ENCODE measurements around the gene SLC16A9. TPM values are rescaled to one million over a fixed set of nuclear protein-coding genes. Genes with fewer than 3 reads are reported as not detected.

The SLC16A9 gene
- polyA plus RNA-seq, 1 of the 3 experiments (the other 2 are of a cell fraction) = 4.7 TPM

GRCh38 chr10:59626523-59626869 lies 83.2 kb downstream of the SLC16A9 start:
- Histone ChIP-seq H3K4me1 (ENCODE audit: control insufficient read depth in 1 of 2, insufficient read depth in 2 of 2, low read depth in 1 of 2, low read length in 1 of 2) (peaks cover 0 to 2% of the 10 kb centered on the region in 2 experiments; a peak in 1 of 4 replicates), H3K4me2 (no peak overlapping the region), H3K27me3 (ENCODE audit: insufficient read depth) (no peaks in the 10 kb centered on the region), H3K27ac (ENCODE audit: low read depth in 2 of 2, low read length in 1 of 2) (no peak overlapping the region), H3K9ac (no peak overlapping the region), H3K4me3 (ENCODE audit: low read depth in 2 of 2, low read length in 1 of 2) (no peak overlapping the region), H3K79me2 (ENCODE audit: insufficient read depth) (no peaks in the 10 kb centered on the region), H3K9me3 (no peaks in the 10 kb centered on the region), H3K36me3 (replicated peaks in 1 of 2; ENCODE audit: control insufficient read depth in 1 of 2, insufficient read depth in 2 of 2, low read length in 1 of 2) (no peaks in the 10 kb centered on the region), H2AFZ (ENCODE audit: low read depth) (no peak overlapping the region), H3F3A (replicated peaks; ENCODE audit: insufficient read depth) (no peaks in the 10 kb centered on the region), H4K20me1 (ENCODE audit: insufficient read depth) (no peaks in the 10 kb centered on the region), H3K9me2 (no peaks in the 10 kb centered on the region)
- TF ChIP-seq CHD2 (IDR thresholded peaks at IDR 0.05; ENCODE audit: low read length, partially characterized antibody) (no peak), YY1 (IDR thresholded peaks at IDR 0.05; ENCODE audit: low read depth) (no peak), MEF2A (IDR thresholded peaks at IDR 0.05; ENCODE audit: borderline replicate concordance, low read depth) (no peak), SMC3 (IDR thresholded peaks at IDR 0.05; ENCODE audit: low read depth, low read length) (no peak), RAD21 (IDR thresholded peaks at IDR 0.05; ENCODE audit: low read length) (no peak), TCF12 (IDR thresholded peaks at IDR 0.05) (no peak), FOSL2 (IDR thresholded peaks at IDR 0.05; ENCODE audit: borderline replicate concordance, low read depth) (no peak), NFIC (IDR thresholded peaks at IDR 0.05; ENCODE audit: borderline replicate concordance) (no peak), RCOR1 (IDR thresholded peaks at IDR 0.05; ENCODE audit: low read length) (no peak), FOXJ3 (CRISPR knock-in tag; IDR thresholded peaks at IDR 0.05) (no peak), USF1 (IDR thresholded peaks at IDR 0.05; ENCODE audit: borderline replicate concordance, low read depth) (no peak), JUND (IDR thresholded peaks at IDR 0.05) (no peak), RFX5 (IDR thresholded peaks at IDR 0.05; ENCODE audit: low read length) (no peak), USF2 (IDR thresholded peaks at IDR 0.05; ENCODE audit: borderline replicate concordance, low read depth, low read length) (no peak), ZBTB33 (IDR thresholded peaks at IDR 0.05; ENCODE audit: borderline replicate concordance, low read depth) (no peak), MXI1 (IDR thresholded peaks at IDR 0.05; ENCODE audit: low read depth, low read length) (no peak), POLR2AphosphoS5 (IDR thresholded peaks at IDR 0.05; ENCODE audit: low read depth, low read length) (no peak), ELF1 (IDR thresholded peaks at IDR 0.05) (no peak)
- TF ChIP-seq, protein P1, sequence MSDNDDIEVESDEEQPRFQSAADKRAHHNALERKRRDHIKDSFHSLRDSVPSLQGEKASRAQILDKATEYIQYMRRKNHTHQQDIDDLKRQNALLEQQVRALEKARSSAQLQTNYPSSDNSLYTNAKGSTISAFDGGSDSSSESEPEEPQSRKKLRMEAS (IDR thresholded peaks at IDR 0.05; ENCODE audit: low read depth) = no peak
- TF ChIP-seq, protein P2, sequence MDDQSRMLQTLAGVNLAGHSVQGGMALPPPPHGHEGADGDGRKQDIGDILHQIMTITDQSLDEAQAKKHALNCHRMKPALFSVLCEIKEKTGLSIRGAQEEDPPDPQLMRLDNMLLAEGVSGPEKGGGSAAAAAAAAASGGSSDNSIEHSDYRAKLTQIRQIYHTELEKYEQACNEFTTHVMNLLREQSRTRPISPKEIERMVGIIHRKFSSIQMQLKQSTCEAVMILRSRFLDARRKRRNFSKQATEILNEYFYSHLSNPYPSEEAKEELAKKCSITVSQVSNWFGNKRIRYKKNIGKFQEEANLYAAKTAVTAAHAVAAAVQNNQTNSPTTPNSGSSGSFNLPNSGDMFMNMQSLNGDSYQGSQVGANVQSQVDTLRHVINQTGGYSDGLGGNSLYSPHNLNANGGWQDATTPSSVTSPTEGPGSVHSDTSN (IDR thresholded peaks at IDR 0.05) = no peak
- ChIA-PET CTCF (interaction anchor here (0.6 to 8.2 kb wide), 61 partner anchors 8 to 1212 kb away, joined by 3 to 85 read pairs (median 5); partner anchors contain the start of genes CCDC6 and SLC16A9), POLR2A (interaction anchor here (1.4 kb wide), 1 partner anchor 280 kb away, joined by 3 read pairs; the partner anchor contains the start of gene CCDC6)
- no peak for DNase-seq
- WGBS (ENCODE audit: low lambda C conversion rate) = 86% methylated on average over 3 of the region's 3 CpGs
